Caco-2 (cell line): Measurements from ENCODE around the gene CAT. TPM values are rescaled to one million over a fixed set of nuclear protein-coding genes. Genes with fewer than 3 reads are reported as not detected.

ENCODE experiments used
- BruUV-seq: library from RNA; stranded (reverse); fragments of 400-500 nt; replicated peaks from 2 replicates; lab custom pipeline; 2021; lab: Mats Ljungman, UMichigan
- CTCF ChIA-PET: fragments of 300-600 bp; sonication (Branson Sonifier 250); formaldehyde crosslinking; loops from one replicate; lab custom pipeline; 2022; ENCODE audit warnings: antibody characterized with exemption; lab: Charles Lee
- POLR2A ChIA-PET: fragments of 300-600 bp; sonication (Branson Sonifier 250); formaldehyde crosslinking; loops from one replicate; lab custom pipeline; 2022; ENCODE audit warnings: antibody characterized with exemption; lab: Charles Lee
- DNase-seq, 2 experiments: peaks; one replicate each; pipeline versions ENCODE4 v3.0.0 to v3.0.0-alpha.2; 2020 to 2022
- H3K27me3 ChIP-seq: replicated peaks from 2 replicates; pipeline ENCODE4 v1.6.0; 2011; ENCODE audit warnings: low read length; ENCODE audit not compliant: control insufficient read depth, insufficient read depth
- H3K36me3 ChIP-seq: 2 replicates; pipeline ENCODE4 v1.5.1; 2011; ENCODE audit warnings: low read length; ENCODE audit not compliant: control insufficient read depth, insufficient read depth
- H3K4me1 ChIP-seq: fragments of 250-450 bp; sonication (Bioruptor Pico); 2 replicates; pipeline ENCODE4 v1.5.1; 2020; ENCODE audit warnings: mild to moderate bottlenecking
- H3K4me3 ChIP-seq: 2 replicates; pipeline ENCODE4 v1.5.1; 2011; ENCODE audit warnings: low read depth, mild to moderate bottlenecking, control low read depth, low read length
- H3K9me3 ChIP-seq: fragments of 250-450 bp; sonication (Bioruptor Pico); 2 replicates; pipeline ENCODE4 v1.5.1; 2020; ENCODE audit warnings: mild to moderate bottlenecking, moderate library complexity
- H3K27ac Mint-ChIP-seq: one replicate; pipeline ENCODE4 v1.8.0; 2022; ENCODE audit warnings: mixed read lengths; ENCODE audit not compliant: unreplicated experiment
- H3K27me3 Mint-ChIP-seq: one replicate; pipeline ENCODE4 v1.8.0; 2022; ENCODE audit warnings: mixed read lengths; ENCODE audit not compliant: insufficient read depth, unreplicated experiment
- H3K36me3 Mint-ChIP-seq: one replicate; pipeline ENCODE4 v1.8.0; 2022; ENCODE audit warnings: mild to moderate bottlenecking, mixed read lengths; ENCODE audit not compliant: insufficient read depth, unreplicated experiment
- H3K4me1 Mint-ChIP-seq: one replicate; pipeline ENCODE4 v1.8.0; 2022; ENCODE audit warnings: low read depth, mixed read lengths; ENCODE audit not compliant: unreplicated experiment
- H3K4me3 Mint-ChIP-seq: one replicate; pipeline ENCODE4 v1.8.0; 2022; ENCODE audit warnings: mild to moderate bottlenecking, moderate library complexity, mixed read lengths; ENCODE audit not compliant: unreplicated experiment
- H3K9me3 Mint-ChIP-seq: one replicate; pipeline ENCODE4 v1.8.0; 2022; ENCODE audit warnings: mixed read lengths; ENCODE audit not compliant: unreplicated experiment
- intact Hi-C: fragments of 100-400 bp; cut with micrococcal nuclease; formaldehyde crosslinking; loops from one replicate; pipeline ENCODE4 v1.10.0; 2022; ENCODE audit not compliant: unreplicated experiment
- total RNA-seq: library from RNA; stranded (reverse); gene quantifications from 2 replicates; pipeline ENCODE4 v1.2.3, GENCODE V29; 2022
- TF ChIP-seq, protein P1 (sequence below), 2 experiments: fragments of 200-600 bp in 1 of 2; IDR thresholded peaks; 1 replicate in 1 of 2; 2 replicates in 1 of 2; pipeline versions ENCODE4 v1.5.1 to v1.8.0; 2011 to 2022; ENCODE audit warnings: antibody characterized with exemption in 1 of 2, control low read depth in 1 of 2, inconsistent platforms in 1 of 2, low read depth in 1 of 2, low read length in 1 of 2, mild to moderate bottlenecking in 1 of 2, moderate library complexity in 1 of 2; ENCODE audit not compliant: insufficient read depth in 1 of 2, severe bottlenecking in 1 of 2, unreplicated experiment in 1 of 2

CAT gene
- total RNA-seq, 1 experiment from 2014 or later: 45.6 TPM

DNA sequence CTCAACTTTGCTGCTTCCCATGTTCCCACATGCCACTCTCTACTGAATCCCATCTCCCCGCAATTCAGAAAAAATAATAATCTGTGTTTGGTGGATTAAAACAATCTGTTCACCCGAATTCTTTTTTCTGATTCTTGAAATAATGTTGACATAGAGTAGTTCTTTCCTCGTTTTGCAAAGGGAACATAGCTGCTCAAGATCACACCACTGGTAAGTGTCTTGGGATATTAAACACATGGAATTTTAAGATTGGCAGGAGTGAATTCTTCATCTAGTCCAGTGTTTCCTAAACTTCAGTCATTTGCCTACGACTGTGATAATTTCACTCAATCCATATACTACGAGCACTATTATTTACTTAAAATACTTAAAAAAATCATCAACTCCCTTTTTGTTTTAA, 68.9 kb downstream of the CAT start:
- H3K36me3 Mint-ChIP-seq: no peaks in the 10 kb centered on the region

DNA sequence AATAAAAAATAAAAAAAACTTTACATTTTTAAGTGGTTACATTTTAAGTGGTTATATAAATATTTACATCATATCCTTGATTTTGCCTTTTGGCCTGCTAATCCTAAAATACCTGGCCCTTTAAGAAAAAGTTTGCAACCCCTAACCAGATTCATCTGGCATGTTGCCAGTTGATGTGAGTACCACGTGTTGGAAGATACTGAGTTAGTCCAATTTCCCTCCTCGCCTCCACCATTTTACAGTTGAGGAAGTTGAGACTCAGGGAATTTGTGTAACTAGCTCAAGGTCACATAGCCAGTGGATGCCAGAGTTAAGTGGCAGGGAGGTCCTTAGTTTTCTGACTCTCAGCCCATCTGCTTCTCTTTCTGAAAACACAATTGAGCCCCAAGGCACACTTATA, 69.8 kb downstream of the CAT start:
- ChIA-PET POLR2A (no interaction called here), CTCF (no interaction called here)
- no peaks in the 10 kb centered on the region for H3K9me3 ChIP-seq
- no peaks in the 10 kb centered on the region for H3K36me3 ChIP-seq
- H3K4me1 ChIP-seq: peaks cover 6% of the 10 kb centered on the region
- BruUV-seq: no TSS peak
- Mint-ChIP-seq H3K27ac (no peak overlapping the region), H3K4me3 (no peak overlapping the region), H3K36me3 (no peaks in the 10 kb centered on the region), H3K9me3 (no peaks in the 10 kb centered on the region), H3K4me1 (no peaks in the 10 kb centered on the region), H3K27me3 (no peaks in the 10 kb centered on the region)
- TF ChIP-seq, protein P1, sequence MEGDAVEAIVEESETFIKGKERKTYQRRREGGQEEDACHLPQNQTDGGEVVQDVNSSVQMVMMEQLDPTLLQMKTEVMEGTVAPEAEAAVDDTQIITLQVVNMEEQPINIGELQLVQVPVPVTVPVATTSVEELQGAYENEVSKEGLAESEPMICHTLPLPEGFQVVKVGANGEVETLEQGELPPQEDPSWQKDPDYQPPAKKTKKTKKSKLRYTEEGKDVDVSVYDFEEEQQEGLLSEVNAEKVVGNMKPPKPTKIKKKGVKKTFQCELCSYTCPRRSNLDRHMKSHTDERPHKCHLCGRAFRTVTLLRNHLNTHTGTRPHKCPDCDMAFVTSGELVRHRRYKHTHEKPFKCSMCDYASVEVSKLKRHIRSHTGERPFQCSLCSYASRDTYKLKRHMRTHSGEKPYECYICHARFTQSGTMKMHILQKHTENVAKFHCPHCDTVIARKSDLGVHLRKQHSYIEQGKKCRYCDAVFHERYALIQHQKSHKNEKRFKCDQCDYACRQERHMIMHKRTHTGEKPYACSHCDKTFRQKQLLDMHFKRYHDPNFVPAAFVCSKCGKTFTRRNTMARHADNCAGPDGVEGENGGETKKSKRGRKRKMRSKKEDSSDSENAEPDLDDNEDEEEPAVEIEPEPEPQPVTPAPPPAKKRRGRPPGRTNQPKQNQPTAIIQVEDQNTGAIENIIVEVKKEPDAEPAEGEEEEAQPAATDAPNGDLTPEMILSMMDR (IDR thresholded peaks at IDR 0.05; ENCODE audit: insufficient read depth in 1 of 2, low read depth in 1 of 2, low read length in 1 of 2, severe bottlenecking in 1 of 2, unreplicated experiment in 1 of 2): no peak
- no peak overlapping the region for H3K4me3 ChIP-seq
- no peaks in the 10 kb centered on the region for H3K27me3 ChIP-seq
- no peak for DNase-seq
- intact Hi-C loops: no loop called here

More for the DNA sequence above, 68.9 kb downstream of the CAT start:
- no TSS peak for BruUV-seq
- CTCF ChIA-PET: no interaction called here
- Histone ChIP-seq H3K9me3 (no peaks in the 10 kb centered on the region), H3K4me1 (no peaks in the 10 kb centered on the region), H3K4me3 (no peak overlapping the region), H3K36me3 (no peaks in the 10 kb centered on the region), H3K27me3 (no peaks in the 10 kb centered on the region)
- no peaks in the 10 kb centered on the region for H3K4me1 Mint-ChIP-seq
- H3K27me3 Mint-ChIP-seq: no peaks in the 10 kb centered on the region
- H3K9me3 Mint-ChIP-seq: no peaks in the 10 kb centered on the region
- H3K4me3 Mint-ChIP-seq: no peak overlapping the region
- TF ChIP-seq, protein P1 (IDR thresholded peaks at IDR 0.05; ENCODE audit: insufficient read depth in 1 of 2, low read depth in 1 of 2, low read length in 1 of 2, severe bottlenecking in 1 of 2, unreplicated experiment in 1 of 2): no peak
- no peak for DNase-seq
- intact Hi-C loops: no loop called here
- POLR2A ChIA-PET: no interaction called here
- H3K27ac Mint-ChIP-seq: no peak overlapping the region

DNA sequence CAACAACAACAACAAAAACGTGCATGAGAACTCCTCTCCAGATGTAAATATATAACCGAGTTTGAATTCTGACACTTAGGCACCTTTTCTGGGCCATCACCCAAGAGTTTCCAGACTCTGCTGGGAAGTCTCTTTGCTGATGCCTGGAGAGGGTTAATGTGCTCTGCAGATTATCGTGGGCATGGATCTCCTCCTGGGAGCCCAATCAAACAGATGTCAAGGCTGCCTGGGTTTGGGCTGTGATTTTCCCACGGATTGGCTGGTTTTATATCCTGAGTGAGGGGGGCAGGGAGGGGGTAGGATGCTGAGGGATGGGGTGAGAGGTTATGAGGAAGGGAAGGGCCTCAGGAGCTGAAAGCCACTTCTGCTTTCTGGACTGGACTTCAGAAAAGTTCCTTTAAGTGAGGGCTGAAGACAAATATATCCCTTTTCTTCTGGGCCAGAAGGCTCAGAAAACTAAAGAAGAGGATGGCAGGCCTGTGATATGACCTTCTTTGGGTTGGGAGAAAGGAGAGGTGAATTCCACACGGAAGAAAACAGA, 70.7 kb downstream of the CAT start:
- no peak overlapping the region for H3K4me3 Mint-ChIP-seq
- H3K27me3 ChIP-seq: no peaks in the 10 kb centered on the region
- ChIA-PET POLR2A (no interaction called here), CTCF (no interaction called here)
- intact Hi-C loops: no loop called here
- H3K9me3 ChIP-seq: no peaks in the 10 kb centered on the region
- no peaks in the 10 kb centered on the region for H3K36me3 ChIP-seq
- H3K9me3 Mint-ChIP-seq: no peaks in the 10 kb centered on the region
- no peak for DNase-seq
- no peaks in the 10 kb centered on the region for H3K36me3 Mint-ChIP-seq
- BruUV-seq: no TSS peak
- H3K27ac Mint-ChIP-seq: no peak overlapping the region
- no peak overlapping the region for H3K4me3 ChIP-seq
- peaks cover 15% of the 10 kb centered on the region for H3K4me1 ChIP-seq
- H3K27me3 Mint-ChIP-seq: no peaks in the 10 kb centered on the region
- TF ChIP-seq, protein P1 (IDR thresholded peaks at IDR 0.05; ENCODE audit: insufficient read depth in 1 of 2, low read depth in 1 of 2, low read length in 1 of 2, severe bottlenecking in 1 of 2, unreplicated experiment in 1 of 2): no peak
- H3K4me1 Mint-ChIP-seq: peaks cover 8% of the 10 kb centered on the region
